SK-N-SH (cell line): ENCODE measurements around the gene CLDN19. TPM values are rescaled to one million over a fixed set of nuclear protein-coding genes. Genes with fewer than 3 reads are reported as not detected.

Experiments used
- CTCF ChIA-PET: fragments of 300-600, 350-600 bp; formaldehyde crosslinking; extraction: SDS; loops from one replicate; lab custom pipeline; 2021; lab: Yijun Ruan, JAX
- POLR2A ChIA-PET: fragments of 350-600 bp; sonication (Branson Sonifier 250); formaldehyde crosslinking; extraction: SDS; loops from one replicate; lab custom pipeline; 2020; ENCODE audit warnings: antibody characterized with exemption, inconsistent platforms; lab: Yijun Ruan, JAX
- DNase-seq: peaks from one replicate; pipeline ENCODE4 v3.0.0; 2012
- H2AFZ ChIP-seq: fragments of 200-600 bp; sonication (generic); 2 replicates; pipeline ENCODE4 v1.8.1; 2016; ENCODE audit warnings: antibody characterized with exemption, mild to moderate bottlenecking, low read depth
- H3F3A ChIP-seq: fragments of 200-600 bp; sonication (generic); replicated peaks from 2 replicates; pipeline ENCODE3; 2016; ENCODE audit warnings: antibody characterized with exemption, mild to moderate bottlenecking; ENCODE audit not compliant: insufficient read depth
- H3K27ac ChIP-seq, 2 experiments: fragments of 200-500 bp in 1 of 2; fragments of 200-600 bp in 1 of 2; sonication (Bioruptor generic) in 1 of 2; sonication (generic), shearing (Covaris generic) in 1 of 2; 2 replicates each; pipeline versions ENCODE4 v1.5.1 to v1.6.1; 2014 to 2016; ENCODE audit warnings: low read depth in 2 of 2, inconsistent platforms in 1 of 2, low read length in 1 of 2, mild to moderate bottlenecking in 1 of 2, mixed read lengths in 1 of 2
- H3K27me3 ChIP-seq: fragments of 200-600 bp; sonication (generic), shearing (Covaris generic); 2 replicates; pipeline ENCODE4 v1.6.1; 2016; ENCODE audit warnings: mixed run types; ENCODE audit not compliant: insufficient read depth
- H3K36me3 ChIP-seq, 2 experiments: fragments of 200-500 bp in 1 of 2; fragments of 200-600 bp in 1 of 2; sonication (Bioruptor generic) in 1 of 2; sonication (generic) in 1 of 2; replicated peaks in 1 of 2; 2 replicates each; pipeline versions ENCODE3 to v1.5.1; 2014 to 2016; ENCODE audit warnings: low read length in 1 of 2, mild to moderate bottlenecking in 1 of 2; ENCODE audit not compliant: insufficient read depth in 2 of 2, control insufficient read depth in 1 of 2
- H3K4me1 ChIP-seq, 2 experiments: fragments of 200-500 bp in 1 of 2; fragments of 200-600 bp in 1 of 2; sonication (Bioruptor generic) in 1 of 2; sonication (generic), shearing (Covaris generic) in 1 of 2; 2 replicates each; pipeline versions ENCODE4 v1.5.1 to v1.6.1; 2014 to 2016; ENCODE audit warnings: low read depth in 1 of 2, low read length in 1 of 2, mixed run types in 1 of 2; ENCODE audit not compliant: insufficient read depth in 2 of 2, control insufficient read depth in 1 of 2
- H3K4me2 ChIP-seq: fragments of 200-600 bp; sonication (generic), shearing (Covaris generic); 2 replicates; pipeline ENCODE4 v1.6.1; 2017; ENCODE audit warnings: mixed run types
- H3K4me3 ChIP-seq, 2 experiments: fragments of 200-500 bp in 1 of 2; fragments of 200-600 bp in 1 of 2; sonication (Bioruptor generic) in 1 of 2; sonication (generic), shearing (Covaris generic) in 1 of 2; 2 replicates each; pipeline versions ENCODE4 v1.5.1 to v1.8.1; 2014 to 2016; ENCODE audit warnings: low read depth in 2 of 2, inconsistent platforms in 1 of 2, low read length in 1 of 2, mild to moderate bottlenecking in 1 of 2, mixed read lengths in 1 of 2, moderate library complexity in 1 of 2
- H3K79me2 ChIP-seq: fragments of 200-600 bp; sonication (generic); 2 replicates; pipeline ENCODE4 v1.8.1; 2017; ENCODE audit warnings: mild to moderate bottlenecking; ENCODE audit not compliant: insufficient read depth
- H3K9ac ChIP-seq: fragments of 200-600 bp; sonication (generic); 2 replicates; pipeline ENCODE4 v1.6.1; 2017; ENCODE audit warnings: mixed run types
- H3K9me2 ChIP-seq: fragments of 200-600 bp; sonication (generic); 2 replicates; pipeline ENCODE4 v1.6.1; 2017; ENCODE audit warnings: mixed run types
- H3K9me3 ChIP-seq: fragments of 200-600 bp; sonication (generic); 2 replicates; pipeline ENCODE4 v1.6.1; 2017; ENCODE audit warnings: mixed run types, mild to moderate bottlenecking, moderate library complexity
- H4K20me1 ChIP-seq: fragments of 200-600 bp; sonication (generic); 2 replicates; pipeline ENCODE4 v1.6.1; 2017; ENCODE audit warnings: mild to moderate bottlenecking, mixed run types; ENCODE audit not compliant: insufficient read depth
- EZH2phosphoT487 ChIP-seq: fragments of 200-600 bp; sonication (generic); IDR thresholded peaks from 2 replicates; pipeline ENCODE4 v1.6.1; 2017; ENCODE audit warnings: low read depth, mixed run types, mild to moderate bottlenecking, antibody characterized with exemption, moderate library complexity, borderline replicate concordance
- FOSL2 ChIP-seq: IDR thresholded peaks from 2 replicates; pipeline ENCODE4 v1.4.0; 2012; ENCODE audit warnings: low read depth, mild to moderate bottlenecking, moderate library complexity, borderline replicate concordance
- MEF2A ChIP-seq: IDR thresholded peaks from 2 replicates; pipeline ENCODE4 v1.4.0; 2012; ENCODE audit warnings: low read depth, borderline replicate concordance
- PBX3 ChIP-seq: IDR thresholded peaks from 2 replicates; pipeline ENCODE4; 2012
- RAD21 ChIP-seq: IDR thresholded peaks from 2 replicates; pipeline ENCODE4 v1.6.1; 2012; ENCODE audit warnings: mild to moderate bottlenecking, low read length
- RFX5 ChIP-seq: IDR thresholded peaks from 2 replicates; pipeline ENCODE4 v1.6.1; 2012; ENCODE audit warnings: mild to moderate bottlenecking, improper control_type of control experiment, low read length
- SMC3 ChIP-seq: IDR thresholded peaks from 2 replicates; pipeline ENCODE4 v1.6.1; 2012; ENCODE audit warnings: low read depth, low read length, improper control_type of control experiment
- TCF12 ChIP-seq: IDR thresholded peaks from 2 replicates; pipeline ENCODE4 v1.4.0; 2012
- YY1 ChIP-seq: IDR thresholded peaks from 2 replicates; pipeline ENCODE4 v1.4.0; 2012; ENCODE audit warnings: low read depth, mild to moderate bottlenecking
- ZBTB33 ChIP-seq: IDR thresholded peaks from 2 replicates; pipeline ENCODE4 v1.4.0; 2012; ENCODE audit warnings: low read depth, borderline replicate concordance
- WGBS: methylation state at CpG from one replicate; pipeline ENCODE4 v1.1.6; 2017; ENCODE audit warnings: low lambda C conversion rate; 5-methylcytosine and 5-hydroxymethylcytosine counted together
- polyA plus RNA-seq, 3 experiments: library from polyadenylated mRNA; depleted of rRNA; stranded (reverse); fragments of >200 nt; gene quantifications; 2 replicates each; pipeline ENCODE4 v1.2.3, GENCODE V29; 2012
- TF ChIP-seq, protein P1 (sequence below): fragments of 150-350 bp; IDR thresholded peaks from 2 replicates; pipeline ENCODE4 v1.6.1; 2017; ENCODE audit warnings: antibody characterized with exemption, low read length, low read depth, borderline replicate concordance
- TF ChIP-seq, protein P2 (sequence below): IDR thresholded peaks from 2 replicates; pipeline ENCODE4 v1.4.0; 2012; ENCODE audit warnings: low read depth

CLDN19 gene
- polyA plus RNA-seq, 1 of the 3 experiments (the other 2 are of a cell fraction): not detected

- peaks cover 100% of the 10 kb centered on the region for H4K20me1 ChIP-seq
- DNase-seq: no peak
- no peak overlapping the region for H3K27ac ChIP-seq
- TF ChIP-seq SMC3 (no peak), RAD21 (0 out of 2 replicates have a peak, but pooled peaks have one; percentile 3)
- H2AFZ ChIP-seq: no peak overlapping the region
- peaks cover 100% of the 10 kb centered on the region for H3K79me2 ChIP-seq
- H3F3A ChIP-seq: no peaks in the 10 kb centered on the region
- POLR2A ChIA-PET: interaction anchor here (0.6 to 1.3 kb wide), 4 partner anchors 9 to 511 kb away, joined by 3 read pairs; partner anchors contain the start of gene YBX1
- no peak overlapping the region for H3K4me2 ChIP-seq
- no peak overlapping the region for H3K9ac ChIP-seq
- 86% methylated on average over 1 of the region's 1 CpG for WGBS
- CTCF ChIA-PET: interaction anchor here (0.8 to 1.2 kb wide), 2 partner anchors 50 to 67 kb away, joined by 3 to 5 read pairs; partner anchors contain the start of gene CLDN19
- no peak overlapping the region for H3K4me3 ChIP-seq
- H3K9me2 ChIP-seq: no peaks in the 10 kb centered on the region
- no peaks in the 10 kb centered on the region for H3K9me3 ChIP-seq
- no peaks in the 10 kb centered on the region for H3K27me3 ChIP-seq
- peaks cover 57 to 69% of the 10 kb centered on the region in 2 experiments for H3K36me3 ChIP-seq
- H3K4me1 ChIP-seq: peaks cover 26% of the 10 kb centered on the region in 2 experiments; a peak in 3 of 4 replicates
Observed at GRCh38 chr1:42690477-42691156, 49.4 kb downstream of the CLDN19 start.

GRCh38 chr1:42689912-42690311, 50.1 kb downstream of the CLDN19 start:
- H3K9ac ChIP-seq: no peak overlapping the region
- H3K27ac ChIP-seq: no peak overlapping the region
- no peak for DNase-seq
- H3K36me3 ChIP-seq: peaks cover 55 to 68% of the 10 kb centered on the region in 2 experiments
- H3K4me3 ChIP-seq: no peak overlapping the region
- H4K20me1 ChIP-seq: peaks cover 100% of the 10 kb centered on the region
- no peaks in the 10 kb centered on the region for H3K9me2 ChIP-seq
- H3K4me1 ChIP-seq: peaks cover 29 to 30% of the 10 kb centered on the region in 2 experiments; a peak in 3 of 4 replicates
- H2AFZ ChIP-seq: no peak overlapping the region
- H3K9me3 ChIP-seq: no peaks in the 10 kb centered on the region
- ChIA-PET CTCF (interaction anchor here (0.8 kb wide), 1 partner anchor 50 kb away, joined by 3 read pairs; the partner anchor contains the start of gene CLDN19), POLR2A (no interaction called here)
- H3K79me2 ChIP-seq: peaks cover 100% of the 10 kb centered on the region
- no peaks in the 10 kb centered on the region for H3F3A ChIP-seq
- H3K4me2 ChIP-seq: no peak overlapping the region
- H3K27me3 ChIP-seq: no peaks in the 10 kb centered on the region
- TF ChIP-seq YY1 (no peak), EZH2phosphoT487 (no peak), RFX5 (no peak), PBX3 (no peak), FOSL2 (no peak), ZBTB33 (no peak), MEF2A (no peak), TCF12 (no peak)
- TF ChIP-seq, protein P1, sequence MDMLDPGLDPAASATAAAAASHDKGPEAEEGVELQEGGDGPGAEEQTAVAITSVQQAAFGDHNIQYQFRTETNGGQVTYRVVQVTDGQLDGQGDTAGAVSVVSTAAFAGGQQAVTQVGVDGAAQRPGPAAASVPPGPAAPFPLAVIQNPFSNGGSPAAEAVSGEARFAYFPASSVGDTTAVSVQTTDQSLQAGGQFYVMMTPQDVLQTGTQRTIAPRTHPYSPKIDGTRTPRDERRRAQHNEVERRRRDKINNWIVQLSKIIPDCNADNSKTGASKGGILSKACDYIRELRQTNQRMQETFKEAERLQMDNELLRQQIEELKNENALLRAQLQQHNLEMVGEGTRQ: no peak
- TF ChIP-seq, protein P2, sequence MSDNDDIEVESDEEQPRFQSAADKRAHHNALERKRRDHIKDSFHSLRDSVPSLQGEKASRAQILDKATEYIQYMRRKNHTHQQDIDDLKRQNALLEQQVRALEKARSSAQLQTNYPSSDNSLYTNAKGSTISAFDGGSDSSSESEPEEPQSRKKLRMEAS: no peak
- 94% methylated on average over 3 of the region's 3 CpGs for WGBS
